Endodermal cell (in vitro differentiated cells): Measurements from ENCODE around the gene INPP5F. TPM values are rescaled to one million over a fixed set of nuclear protein-coding genes. Genes with fewer than 3 reads are reported as not detected.

Source experiments
- DNase-seq: peaks from one replicate; pipeline ENCODE4 v3.0.0-alpha.2; 2017
- H3K27ac ChIP-seq: 2 replicates; pipeline ENCODE4 v1.5.1; 2013; ENCODE audit warnings: mild to moderate bottlenecking, low read depth, low read length, moderate library complexity
- H3K27me3 ChIP-seq: 2 replicates; pipeline ENCODE4 v1.6.1; 2013; ENCODE audit warnings: mild to moderate bottlenecking, low read length, moderate library complexity; ENCODE audit not compliant: insufficient read depth, control insufficient read depth, poor library complexity, severe bottlenecking
- H3K36me3 ChIP-seq: 2 replicates; pipeline ENCODE4 v1.7.0; 2013; ENCODE audit warnings: mild to moderate bottlenecking, low read length, moderate library complexity; ENCODE audit not compliant: control insufficient read depth, insufficient read depth
- H3K4me1 ChIP-seq: one replicate; pipeline ENCODE4 v1.7.0; 2013; ENCODE audit warnings: low read length; ENCODE audit not compliant: control insufficient read depth, insufficient read depth
- H3K4me3 ChIP-seq: 2 replicates; pipeline ENCODE4 v1.5.1; 2013; ENCODE audit warnings: mild to moderate bottlenecking, low read length, moderate library complexity
- H3K9ac ChIP-seq: 2 replicates; pipeline ENCODE4 v1.6.1; 2013; ENCODE audit warnings: mild to moderate bottlenecking, low read length, moderate library complexity; ENCODE audit not compliant: poor library complexity, severe bottlenecking; ENCODE audit errors: extremely low read depth
- H3K9me3 ChIP-seq: 2 replicates; pipeline ENCODE4 v1.6.1; 2013; ENCODE audit warnings: mild to moderate bottlenecking, low read length, moderate library complexity; ENCODE audit not compliant: control insufficient read depth
- H3K27ac Mint-ChIP-seq: 2 replicates; pipeline ENCODE4 v1.8.0; 2020; ENCODE audit warnings: mixed read lengths
- H3K27me3 Mint-ChIP-seq: 2 replicates; pipeline ENCODE4 v1.8.0; 2021; ENCODE audit warnings: mild to moderate bottlenecking, mixed read lengths; ENCODE audit not compliant: insufficient read depth
- H3K36me3 Mint-ChIP-seq: 2 replicates; pipeline ENCODE4 v1.8.0; 2020; ENCODE audit warnings: low read depth, mixed read lengths
- H3K4me1 Mint-ChIP-seq: 2 replicates; pipeline ENCODE4 v1.8.0; 2020; ENCODE audit warnings: mixed read lengths
- H3K4me3 Mint-ChIP-seq: 2 replicates; pipeline ENCODE4 v1.8.0; 2020; ENCODE audit warnings: mild to moderate bottlenecking, moderate library complexity, mixed read lengths
- H3K9me3 Mint-ChIP-seq: 2 replicates; pipeline ENCODE4 v1.8.0; 2020; ENCODE audit warnings: mild to moderate bottlenecking, mixed read lengths
- CTCF ChIP-seq: fragments of 200-600 bp; sonication (generic); conservative IDR thresholded peaks from 2 replicates; pipeline ENCODE4 v1.5.0; 2021; ENCODE audit warnings: antibody characterized with exemption, mild to moderate bottlenecking
- WGBS, 2 experiments: methylation state at CpG; one replicate each; pipeline versions ENCODE4 v1.1.5 to v1.1.7; 2013; ENCODE audit warnings: missing lambda C conversion rate in 2 of 2, mixed read lengths in 1 of 2; ENCODE audit not compliant: insufficient coverage in 1 of 2, insufficient read length in 1 of 2; 5-methylcytosine and 5-hydroxymethylcytosine counted together
- total RNA-seq, 2 donors: library from RNA; stranded (reverse); fragmentation: NEBNext Ultra II Directional in 1 of 2; extraction: Animal tissue kit (Norgen Biotek cat#: 25700) in 1 of 2; gene quantifications; 2 replicates in 1 of 2; 3 replicates in 1 of 2; pipeline ENCODE4 v1.2.1, GENCODE V29; 2021

The INPP5F gene
- total RNA-seq, 2 donors from 2014 or later: 74.4 to 75.6 TPM

GRCh38 chr10:119723161-119723560 is 2.7 kb upstream of the INPP5F start:
- DNase-seq: no peak
- Mint-ChIP-seq H3K27me3 (peaks cover 7% of the 10 kb centered on the region), H3K27ac (no peak overlapping the region), H3K4me3 (no peak overlapping the region), H3K4me1 (peaks cover 28% of the 10 kb centered on the region), H3K9me3 (peaks cover 24% of the 10 kb centered on the region), H3K36me3 (peaks cover 5% of the 10 kb centered on the region)
- Histone ChIP-seq H3K27me3 (no peaks in the 10 kb centered on the region), H3K9ac (no peak overlapping the region), H3K9me3 (peaks cover 15% of the 10 kb centered on the region), H3K4me3 (no peak overlapping the region), H3K36me3 (no peaks in the 10 kb centered on the region), H3K27ac (no peak overlapping the region), H3K4me1 (peaks cover 18% of the 10 kb centered on the region)
- no peak for TF ChIP-seq CTCF
- 85 to 88% methylated on average over 2 of the region's 2 CpGs for WGBS, 2 experiments

GRCh38 chr10:119723624-119724023 is 2.2 kb upstream of the INPP5F start:
- WGBS, 2 experiments: 86 to 93% methylated on average over 3 of the region's 3 CpGs

GRCh38 chr10:119724593-119725516 is 995 bp upstream of the INPP5F start:
- Mint-ChIP-seq H3K27ac (peak overlapping the region; percentile 35), H3K4me1 (peaks cover 28% of the 10 kb centered on the region), H3K4me3 (peak overlapping the region; percentile 66), H3K9me3 (peaks cover 19% of the 10 kb centered on the region), H3K36me3 (peaks cover 5% of the 10 kb centered on the region), H3K27me3 (peaks cover 7% of the 10 kb centered on the region)
- peaks cover 18% of the 10 kb centered on the region for H3K4me1 ChIP-seq
- H3K9ac ChIP-seq: peak overlapping the region; percentile 63
- no peaks in the 10 kb centered on the region for H3K36me3 ChIP-seq
- 52 to 67% methylated on average over 15 to 21 of the region's 21 CpGs for WGBS, 2 experiments
- peak overlapping the region; percentile 78 for H3K4me3 ChIP-seq
- peaks cover 13% of the 10 kb centered on the region for H3K9me3 ChIP-seq
- no peak for TF ChIP-seq CTCF
- H3K27ac ChIP-seq: peak overlapping the region; percentile 78
- no peak for DNase-seq
- no peaks in the 10 kb centered on the region for H3K27me3 ChIP-seq

More at GRCh38 chr10:119723624-119724023, 2.2 kb upstream of the INPP5F start:
- peak overlapping the region; percentile 15 for H3K27ac Mint-ChIP-seq
- H3K27me3 ChIP-seq: no peaks in the 10 kb centered on the region
- no peak overlapping the region for H3K27ac ChIP-seq
- no peaks in the 10 kb centered on the region for H3K36me3 ChIP-seq
- H3K4me3 Mint-ChIP-seq: no peak overlapping the region
- DNase-seq: no peak
- no peak overlapping the region for H3K9ac ChIP-seq
- no peak for TF ChIP-seq CTCF
- H3K4me3 ChIP-seq: no peak overlapping the region
- H3K36me3 Mint-ChIP-seq: peaks cover 5% of the 10 kb centered on the region
- H3K4me1 ChIP-seq: peaks cover 18% of the 10 kb centered on the region
- H3K4me1 Mint-ChIP-seq: peaks cover 28% of the 10 kb centered on the region
- H3K27me3 Mint-ChIP-seq: peaks cover 7% of the 10 kb centered on the region
- peaks cover 15% of the 10 kb centered on the region for H3K9me3 ChIP-seq
- H3K9me3 Mint-ChIP-seq: peaks cover 24% of the 10 kb centered on the region
